ENCODE data around the gene ZNRF2.

DNA sequence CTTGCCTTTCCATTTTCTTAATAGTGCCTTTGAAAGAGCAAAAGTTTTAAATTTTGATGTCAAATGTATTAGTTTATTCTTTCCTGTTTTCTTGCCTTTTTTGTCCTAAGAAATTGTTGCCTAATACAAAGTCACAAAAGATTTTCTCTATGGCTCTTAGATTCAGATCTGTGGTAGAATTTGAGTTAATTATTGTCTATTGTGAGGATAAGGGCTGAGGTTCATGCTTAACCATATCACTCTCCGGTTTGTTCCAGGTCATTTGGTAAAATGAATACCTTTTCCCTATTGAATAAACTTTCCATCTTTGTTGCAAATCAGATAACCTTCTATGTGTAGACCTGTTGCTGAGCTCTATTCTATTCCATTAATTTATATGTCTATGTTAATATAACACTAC lies 98.2 kb downstream of the ZNRF2 start:
- TF ChIP-seq MYC (IDR thresholded peaks at IDR 0.05; ENCODE audit: low read depth, low read length) (no peak), POLR2A (IDR thresholded peaks at IDR 0.05; ENCODE audit: extremely low read depth, insufficient read length) (no peak)
- TF ChIP-seq, protein P1, sequence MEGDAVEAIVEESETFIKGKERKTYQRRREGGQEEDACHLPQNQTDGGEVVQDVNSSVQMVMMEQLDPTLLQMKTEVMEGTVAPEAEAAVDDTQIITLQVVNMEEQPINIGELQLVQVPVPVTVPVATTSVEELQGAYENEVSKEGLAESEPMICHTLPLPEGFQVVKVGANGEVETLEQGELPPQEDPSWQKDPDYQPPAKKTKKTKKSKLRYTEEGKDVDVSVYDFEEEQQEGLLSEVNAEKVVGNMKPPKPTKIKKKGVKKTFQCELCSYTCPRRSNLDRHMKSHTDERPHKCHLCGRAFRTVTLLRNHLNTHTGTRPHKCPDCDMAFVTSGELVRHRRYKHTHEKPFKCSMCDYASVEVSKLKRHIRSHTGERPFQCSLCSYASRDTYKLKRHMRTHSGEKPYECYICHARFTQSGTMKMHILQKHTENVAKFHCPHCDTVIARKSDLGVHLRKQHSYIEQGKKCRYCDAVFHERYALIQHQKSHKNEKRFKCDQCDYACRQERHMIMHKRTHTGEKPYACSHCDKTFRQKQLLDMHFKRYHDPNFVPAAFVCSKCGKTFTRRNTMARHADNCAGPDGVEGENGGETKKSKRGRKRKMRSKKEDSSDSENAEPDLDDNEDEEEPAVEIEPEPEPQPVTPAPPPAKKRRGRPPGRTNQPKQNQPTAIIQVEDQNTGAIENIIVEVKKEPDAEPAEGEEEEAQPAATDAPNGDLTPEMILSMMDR (IDR thresholded peaks at IDR 0.05; ENCODE audit: low read depth, low read length): no peak
- TF ChIP-seq, protein P2, sequence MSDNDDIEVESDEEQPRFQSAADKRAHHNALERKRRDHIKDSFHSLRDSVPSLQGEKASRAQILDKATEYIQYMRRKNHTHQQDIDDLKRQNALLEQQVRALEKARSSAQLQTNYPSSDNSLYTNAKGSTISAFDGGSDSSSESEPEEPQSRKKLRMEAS (IDR thresholded peaks at IDR 0.05; ENCODE audit: low read depth, low read length): no peak
